SH-SY5Y (cell line): ENCODE results near the gene DOK6.

ENCODE experiments used
- GATA2 ChIP-seq: IDR thresholded peaks from 2 replicates; pipeline ENCODE4 v1.6.1; 2011; ENCODE audit warnings: mild to moderate bottlenecking, low read depth, low read length
- GATA3 ChIP-seq: IDR thresholded peaks from 2 replicates; pipeline ENCODE4 v1.6.1; 2011; ENCODE audit warnings: low read depth, mild to moderate bottlenecking, low read length, moderate library complexity

- TF ChIP-seq GATA3: no peak
- no peak for TF ChIP-seq GATA2
Observed at GRCh38 chr18:69790649-69791048, 390.0 kb downstream of the DOK6 start.
